Measurements from ENCODE around the gene VCAN.

DNA sequence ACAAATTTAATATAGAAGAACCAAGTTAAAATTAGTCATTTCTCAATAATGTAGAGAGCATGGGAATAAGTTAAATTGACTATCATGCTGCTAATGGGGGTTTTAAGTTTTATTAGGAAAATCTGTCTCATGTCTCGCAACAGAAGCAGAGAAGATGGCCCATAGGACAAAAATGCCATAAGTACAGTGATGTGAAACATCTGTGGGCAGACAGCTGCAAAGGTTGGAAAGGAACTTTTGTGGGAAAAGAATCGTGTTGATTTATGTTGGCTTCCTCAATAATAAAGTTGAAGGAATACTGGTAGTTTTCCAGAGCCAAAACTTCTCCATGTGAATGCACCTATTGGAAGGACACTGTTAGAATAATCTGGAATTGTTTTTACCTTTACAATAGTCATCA lies 44.8 kb downstream of the VCAN start:
- TF ChIP-seq, protein P1, sequence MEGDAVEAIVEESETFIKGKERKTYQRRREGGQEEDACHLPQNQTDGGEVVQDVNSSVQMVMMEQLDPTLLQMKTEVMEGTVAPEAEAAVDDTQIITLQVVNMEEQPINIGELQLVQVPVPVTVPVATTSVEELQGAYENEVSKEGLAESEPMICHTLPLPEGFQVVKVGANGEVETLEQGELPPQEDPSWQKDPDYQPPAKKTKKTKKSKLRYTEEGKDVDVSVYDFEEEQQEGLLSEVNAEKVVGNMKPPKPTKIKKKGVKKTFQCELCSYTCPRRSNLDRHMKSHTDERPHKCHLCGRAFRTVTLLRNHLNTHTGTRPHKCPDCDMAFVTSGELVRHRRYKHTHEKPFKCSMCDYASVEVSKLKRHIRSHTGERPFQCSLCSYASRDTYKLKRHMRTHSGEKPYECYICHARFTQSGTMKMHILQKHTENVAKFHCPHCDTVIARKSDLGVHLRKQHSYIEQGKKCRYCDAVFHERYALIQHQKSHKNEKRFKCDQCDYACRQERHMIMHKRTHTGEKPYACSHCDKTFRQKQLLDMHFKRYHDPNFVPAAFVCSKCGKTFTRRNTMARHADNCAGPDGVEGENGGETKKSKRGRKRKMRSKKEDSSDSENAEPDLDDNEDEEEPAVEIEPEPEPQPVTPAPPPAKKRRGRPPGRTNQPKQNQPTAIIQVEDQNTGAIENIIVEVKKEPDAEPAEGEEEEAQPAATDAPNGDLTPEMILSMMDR (IDR thresholded peaks at IDR 0.05): no peak
- TF ChIP-seq POLR2AphosphoS5 (IDR thresholded peaks at IDR 0.05; ENCODE audit: insufficient read depth in 1 of 2, low read depth in 1 of 2) (no peak), POLR2A (IDR thresholded peaks at IDR 0.05) (no peak)
